ENCODE results near the gene TUBB2B. TPM values are rescaled to one million over a fixed set of nuclear protein-coding genes. Genes with fewer than 3 reads are reported as not detected.

Gene TUBB2B
- total RNA-seq, 1 experiment from 2014 or later: 0.86 TPM

GRCh38 chr6:3220366-3220765 is 7.1 kb downstream of the TUBB2B start:
- ChIA-PET RAD21 (ENCODE audit: low non-redundant PET in 1 of 2, low total read pairs in 2 of 2, uncharacterized antibody in 2 of 2, unreplicated experiment in 2 of 2) (no interaction called here), CTCF (no interaction called here), POLR2A (no interaction called here)
- H3K4me3 ChIP-seq (replicated peaks in 1 of 2; ENCODE audit: low read depth in 1 of 2, low read length in 2 of 2): no peak overlapping the region
- H3K4me1 ChIP-seq (ENCODE audit: control insufficient read depth in 1 of 2, insufficient read depth in 2 of 2, low read length in 2 of 2): no peaks in the 10 kb centered on the region
- H3K27ac ChIP-seq (ENCODE audit: low read depth, low read length): no peak overlapping the region
- BruUV-seq (replicated peaks): no TSS peak
- H3K9me3 ChIP-seq (ENCODE audit: control insufficient read depth in 1 of 2, insufficient read depth in 1 of 2, low read depth in 1 of 2, low read length in 2 of 2): no peaks in the 10 kb centered on the region
- H3K36me3 ChIP-seq (ENCODE audit: control insufficient read depth in 1 of 2, insufficient read depth in 2 of 2, low read length in 2 of 2): no peaks in the 10 kb centered on the region
- DNase-seq (ENCODE audit: low read depth, low spot score) (no peak), ATAC-seq (no peak)
- H3K9me2 ChIP-seq (ENCODE audit: insufficient read depth): no peaks in the 10 kb centered on the region
- no peak overlapping the region for H3K9ac ChIP-seq (ENCODE audit: low read length)
- no peak overlapping the region for H3K4me2 ChIP-seq (ENCODE audit: low read length)
- no peak for TF ChIP-seq ZFX (IDR thresholded peaks at IDR 0.05)
- TF ChIP-seq JUND (IDR thresholded peaks at IDR 0.05): no peak
- no peak for TF ChIP-seq POLR2AphosphoS5 (IDR thresholded peaks at IDR 0.05; ENCODE audit: low read depth, low read length)
- no peaks in the 10 kb centered on the region for H3K79me2 ChIP-seq (ENCODE audit: insufficient read depth, low read length)
- no peaks in the 10 kb centered on the region for H4K20me1 ChIP-seq (ENCODE audit: insufficient read depth)
- no peak overlapping the region for H2AFZ ChIP-seq (ENCODE audit: low read depth, low read length, poor library complexity, severe bottlenecking)
- H3K27me3 ChIP-seq (ENCODE audit: insufficient read depth, low read length): no peaks in the 10 kb centered on the region
- intact Hi-C loops (cut with micrococcal nuclease): no loop called here

- H3K36me3 ChIP-seq (ENCODE audit: control insufficient read depth in 1 of 2, insufficient read depth in 2 of 2, low read length in 2 of 2): no peaks in the 10 kb centered on the region
- no peak overlapping the region for H3K9ac ChIP-seq (ENCODE audit: low read length)
- DNase-seq (ENCODE audit: low read depth, low spot score) (no peak), ATAC-seq (no peak)
- POLR2A ChIA-PET: interaction anchor here (0.7 kb wide), 1 partner anchor 61 kb away, joined by 3 read pairs; the partner anchor contains the start of gene TUBB2A
- no peaks in the 10 kb centered on the region for H3K27me3 ChIP-seq (ENCODE audit: insufficient read depth, low read length)
- no peak overlapping the region for H3K4me2 ChIP-seq (ENCODE audit: low read length)
- intact Hi-C loops (cut with micrococcal nuclease): no loop called here
- no peaks in the 10 kb centered on the region for H3K9me3 ChIP-seq (ENCODE audit: control insufficient read depth in 1 of 2, insufficient read depth in 1 of 2, low read depth in 1 of 2, low read length in 2 of 2)
- H3K27ac ChIP-seq (ENCODE audit: low read depth, low read length): no peak overlapping the region
- H3K79me2 ChIP-seq (ENCODE audit: insufficient read depth, low read length): no peaks in the 10 kb centered on the region
- BruUV-seq (replicated peaks): no TSS peak
- H3K4me1 ChIP-seq (ENCODE audit: control insufficient read depth in 1 of 2, insufficient read depth in 2 of 2, low read length in 2 of 2): no peaks in the 10 kb centered on the region
- no peak overlapping the region for H2AFZ ChIP-seq (ENCODE audit: low read depth, low read length, poor library complexity, severe bottlenecking)
- H3K9me2 ChIP-seq (ENCODE audit: insufficient read depth): no peaks in the 10 kb centered on the region
- no peaks in the 10 kb centered on the region for H4K20me1 ChIP-seq (ENCODE audit: insufficient read depth)
- no peak overlapping the region for H3K4me3 ChIP-seq (replicated peaks in 1 of 2; ENCODE audit: low read depth in 1 of 2, low read length in 2 of 2)
- RAD21 ChIA-PET (ENCODE audit: low non-redundant PET in 1 of 2, low total read pairs in 2 of 2, uncharacterized antibody in 2 of 2, unreplicated experiment in 2 of 2): no interaction called here
- CTCF ChIA-PET: no interaction called here
- TF ChIP-seq EGR1 (IDR thresholded peaks at IDR 0.05; ENCODE audit: low read depth) (no peak), MAX (IDR thresholded peaks at IDR 0.05) (no peak), ZNF274 (IDR thresholded peaks at IDR 0.05; ENCODE audit: low read depth, low read length) (no peak), POLR2A (IDR thresholded peaks at IDR 0.05; ENCODE audit: borderline replicate concordance, extremely low read depth, insufficient read depth, insufficient read length) (no peak), EZH2phosphoT487 (IDR thresholded peaks at IDR 0.05; ENCODE audit: borderline replicate concordance) (no peak), ZBTB33 (IDR thresholded peaks at IDR 0.05; ENCODE audit: extremely low read depth, insufficient replicate concordance, low read length) (no peak), SP1 (IDR thresholded peaks at IDR 0.05; ENCODE audit: low read depth) (no peak), CEBPB (IDR thresholded peaks at IDR 0.05; ENCODE audit: low read depth) (no peak), TCF7L2 (IDR thresholded peaks at IDR 0.05; ENCODE audit: borderline replicate concordance, extremely low read depth, insufficient read depth, insufficient read length) (no peak), RAD21 (IDR thresholded peaks at IDR 0.05; ENCODE audit: low read depth) (no peak), EZH2 (IDR thresholded peaks at IDR 0.05) (no peak), SRF (IDR thresholded peaks at IDR 0.05; ENCODE audit: low read depth) (no peak)
- TF ChIP-seq, protein P1, sequence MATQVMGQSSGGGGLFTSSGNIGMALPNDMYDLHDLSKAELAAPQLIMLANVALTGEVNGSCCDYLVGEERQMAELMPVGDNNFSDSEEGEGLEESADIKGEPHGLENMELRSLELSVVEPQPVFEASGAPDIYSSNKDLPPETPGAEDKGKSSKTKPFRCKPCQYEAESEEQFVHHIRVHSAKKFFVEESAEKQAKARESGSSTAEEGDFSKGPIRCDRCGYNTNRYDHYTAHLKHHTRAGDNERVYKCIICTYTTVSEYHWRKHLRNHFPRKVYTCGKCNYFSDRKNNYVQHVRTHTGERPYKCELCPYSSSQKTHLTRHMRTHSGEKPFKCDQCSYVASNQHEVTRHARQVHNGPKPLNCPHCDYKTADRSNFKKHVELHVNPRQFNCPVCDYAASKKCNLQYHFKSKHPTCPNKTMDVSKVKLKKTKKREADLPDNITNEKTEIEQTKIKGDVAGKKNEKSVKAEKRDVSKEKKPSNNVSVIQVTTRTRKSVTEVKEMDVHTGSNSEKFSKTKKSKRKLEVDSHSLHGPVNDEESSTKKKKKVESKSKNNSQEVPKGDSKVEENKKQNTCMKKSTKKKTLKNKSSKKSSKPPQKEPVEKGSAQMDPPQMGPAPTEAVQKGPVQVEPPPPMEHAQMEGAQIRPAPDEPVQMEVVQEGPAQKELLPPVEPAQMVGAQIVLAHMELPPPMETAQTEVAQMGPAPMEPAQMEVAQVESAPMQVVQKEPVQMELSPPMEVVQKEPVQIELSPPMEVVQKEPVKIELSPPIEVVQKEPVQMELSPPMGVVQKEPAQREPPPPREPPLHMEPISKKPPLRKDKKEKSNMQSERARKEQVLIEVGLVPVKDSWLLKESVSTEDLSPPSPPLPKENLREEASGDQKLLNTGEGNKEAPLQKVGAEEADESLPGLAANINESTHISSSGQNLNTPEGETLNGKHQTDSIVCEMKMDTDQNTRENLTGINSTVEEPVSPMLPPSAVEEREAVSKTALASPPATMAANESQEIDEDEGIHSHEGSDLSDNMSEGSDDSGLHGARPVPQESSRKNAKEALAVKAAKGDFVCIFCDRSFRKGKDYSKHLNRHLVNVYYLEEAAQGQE (IDR thresholded peaks at IDR 0.05; ENCODE audit: low read depth): no peak
These were observed 9.2 kb downstream of the TUBB2B start for GRCh38 chr6:3218266-3218665.

All from HCT116 (cell line).